Left ventricle myocardium inferior (tissue), 1 donor: ENCODE measurements around the gene USP26. TPM values are rescaled to one million over a fixed set of nuclear protein-coding genes. Genes with fewer than 3 reads are reported as not detected.

Source experiments
- DNase-seq: peaks from one replicate; pipeline ENCODE4 v3.0.0-alpha.2; 2020
- H3K27ac ChIP-seq: fragments of 200-600 bp; replicated peaks from 2 replicates; pipeline ENCODE4 v1.8.0; 2021
- H3K27me3 ChIP-seq: fragments of 200-600 bp; 2 replicates; pipeline ENCODE4 v1.8.0; 2021; ENCODE audit warnings: low read depth
- H3K36me3 ChIP-seq: fragments of 200-600 bp; 2 replicates; pipeline ENCODE4 v1.8.0; 2021
- H3K4me1 ChIP-seq: fragments of 200-600 bp; 2 replicates; pipeline ENCODE4 v1.8.0; 2021
- H3K4me3 ChIP-seq: fragments of 200-600 bp; 2 replicates; pipeline ENCODE4 v1.8.0; 2021; ENCODE audit warnings: mild to moderate bottlenecking, moderate library complexity
- H3K9me3 ChIP-seq: fragments of 200-600 bp; replicated peaks from 2 replicates; pipeline ENCODE4 v1.8.0; 2021
- CTCF ChIP-seq: fragments of 200-600 bp; IDR thresholded peaks from 2 replicates; pipeline ENCODE4 v1.8.0; 2021; ENCODE audit warnings: antibody characterized with exemption, mild to moderate bottlenecking, borderline replicate concordance
- intact Hi-C: fragments of 100-400 bp; cut with micrococcal nuclease; formaldehyde crosslinking; loops from one replicate; pipeline ENCODE4 v1.11.0; 2022
- total RNA-seq: library from RNA; stranded (reverse); fragmentation: NEBNext Ultra II Directional; extraction: Animal tissue kit (Norgen Biotek cat#: 25700); gene quantifications from one replicate; pipeline ENCODE4 v1.2.1, GENCODE V29; 2021
- donor health status: DM: no; HTN: yes; CAD: no; lungs with severe emphysema.

Gene USP26
- total RNA-seq, 1 donor from 2014 or later: not detected

- Histone ChIP-seq H3K9me3 (no peaks in the 10 kb centered on the region), H3K4me3 (no peak overlapping the region), H3K27me3 (no peaks in the 10 kb centered on the region), H3K36me3 (no peaks in the 10 kb centered on the region), H3K4me1 (no peaks in the 10 kb centered on the region), H3K27ac (no peak overlapping the region)
- DNase-seq: no peak
- TF ChIP-seq CTCF: no peak
- intact Hi-C loops: no loop called here
Measured at GRCh38 chrX:133068461-133068860, 28.4 kb downstream of the USP26 start.

GRCh38 chrX:133056341-133056740 is 40.6 kb downstream of the USP26 start:
- TF ChIP-seq CTCF: no peak
- DNase-seq: no peak
- Histone ChIP-seq H3K27me3 (no peaks in the 10 kb centered on the region), H3K4me3 (no peak overlapping the region), H3K9me3 (no peaks in the 10 kb centered on the region), H3K4me1 (no peaks in the 10 kb centered on the region), H3K27ac (no peak overlapping the region), H3K36me3 (no peaks in the 10 kb centered on the region)
- intact Hi-C loops: no loop called here

DNA sequence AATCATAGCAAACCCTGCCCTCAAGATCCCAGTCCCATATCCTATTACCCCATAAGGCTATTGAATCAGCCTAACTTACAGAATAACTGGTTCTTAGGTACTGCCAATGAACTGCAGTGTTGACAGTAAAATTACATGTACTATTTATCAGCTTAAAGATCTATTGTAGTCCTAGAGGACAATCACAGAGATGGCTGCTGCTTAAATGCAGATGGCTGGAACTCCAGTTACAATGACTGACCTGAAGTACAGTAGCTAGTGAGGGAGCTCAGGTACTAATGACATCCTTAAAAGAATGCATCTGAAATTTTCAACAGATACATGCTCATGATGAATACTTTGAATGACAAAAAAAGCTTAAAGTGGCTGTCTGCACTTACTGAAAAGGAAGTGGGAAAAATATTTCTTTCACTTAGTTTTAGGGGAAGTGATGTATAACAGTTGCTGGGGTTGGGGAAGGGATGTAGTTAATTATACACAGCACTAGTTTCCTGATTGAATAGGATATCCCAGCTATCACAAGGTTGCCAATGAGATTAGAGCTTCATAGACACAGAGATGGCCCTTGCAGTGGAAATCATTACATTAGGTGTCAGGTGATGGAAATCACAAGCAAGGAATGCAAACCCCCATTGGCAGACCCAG is 42.0 kb downstream of the USP26 start:
- no peaks in the 10 kb centered on the region for H3K9me3 ChIP-seq
- no peak for TF ChIP-seq CTCF
- intact Hi-C loops: no loop called here

DNA sequence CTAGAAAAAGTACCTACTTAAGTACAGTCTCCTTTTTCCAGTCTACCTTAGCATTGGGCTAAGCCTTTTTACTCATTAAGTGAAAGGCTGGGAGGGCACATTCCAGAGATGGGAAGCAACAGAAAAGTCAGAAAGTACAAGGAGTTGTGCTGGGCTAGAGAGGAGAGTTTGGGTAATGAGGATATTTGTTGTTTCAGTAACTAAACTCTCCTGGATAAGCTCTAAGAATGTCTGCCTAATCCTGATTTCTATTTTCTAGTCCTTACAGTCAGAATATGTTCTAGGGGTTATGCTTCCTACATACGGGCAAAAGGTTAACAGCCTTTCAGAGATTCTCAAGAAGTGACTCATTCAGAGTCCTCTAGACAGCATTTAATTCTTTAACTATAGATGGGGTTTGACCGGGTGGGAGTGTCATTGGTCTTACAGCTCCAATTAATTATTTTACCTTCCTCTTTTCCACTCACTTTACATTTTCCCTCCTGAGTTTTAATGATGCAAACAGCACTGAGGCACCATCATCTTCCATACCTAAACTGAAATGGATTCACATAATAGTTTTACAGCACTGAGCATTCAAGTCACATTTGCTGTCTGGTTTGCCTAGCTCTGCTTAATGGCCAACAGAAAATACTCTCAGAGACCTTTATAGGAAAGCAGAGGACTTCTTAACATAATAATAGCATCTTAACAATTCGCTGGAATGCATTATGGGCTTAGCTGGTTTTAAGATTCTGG is 42.9 kb downstream of the USP26 start:
- H3K27ac ChIP-seq: no peak overlapping the region
- TF ChIP-seq CTCF: no peak
- intact Hi-C loops: no loop called here

More for the DNA sequence above, 42.0 kb downstream of the USP26 start:
- no peaks in the 10 kb centered on the region for H3K4me1 ChIP-seq
- no peak overlapping the region for H3K4me3 ChIP-seq
- H3K27ac ChIP-seq: no peak overlapping the region
- H3K27me3 ChIP-seq: no peaks in the 10 kb centered on the region
- H3K36me3 ChIP-seq: no peaks in the 10 kb centered on the region
- DNase-seq: no peak

DNA sequence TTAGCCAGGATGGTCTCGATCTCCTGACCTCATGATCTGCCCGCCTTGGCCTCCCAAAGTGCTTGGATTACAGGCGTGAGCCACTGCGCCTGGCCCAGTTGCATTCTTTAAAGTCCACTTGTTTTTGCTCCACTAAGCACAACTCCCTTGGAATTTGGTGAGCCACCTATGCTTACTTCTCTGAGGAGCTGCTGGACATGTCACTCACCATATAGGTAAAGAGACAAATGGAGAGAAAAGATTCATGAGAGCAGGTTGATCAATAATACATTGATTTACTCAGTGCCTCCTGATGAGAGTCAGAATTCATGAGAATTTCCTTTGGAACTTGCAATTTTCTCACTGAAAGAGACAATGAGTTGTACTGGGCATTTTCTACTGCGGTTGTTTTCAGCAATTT is 48.2 kb downstream of the USP26 start:
- DNase-seq: no peak
- H3K9me3 ChIP-seq: no peaks in the 10 kb centered on the region
- no peak overlapping the region for H3K4me3 ChIP-seq
- no peak overlapping the region for H3K27ac ChIP-seq
- H3K36me3 ChIP-seq: no peaks in the 10 kb centered on the region
- no peak for TF ChIP-seq CTCF
- intact Hi-C loops: no loop called here
- H3K4me1 ChIP-seq: no peaks in the 10 kb centered on the region
- H3K27me3 ChIP-seq: no peaks in the 10 kb centered on the region

More for the DNA sequence above, 42.9 kb downstream of the USP26 start:
- Histone ChIP-seq H3K36me3 (no peaks in the 10 kb centered on the region), H3K27me3 (no peaks in the 10 kb centered on the region), H3K4me1 (no peaks in the 10 kb centered on the region), H3K9me3 (no peaks in the 10 kb centered on the region), H3K4me3 (no peak overlapping the region)
- DNase-seq: no peak
